RWPE2 (cell line): Measurements from ENCODE around the gene ZNF729.

Source experiments
- ATAC-seq: fragments of 200-7000 bp; cut with Tn5 transposase; 3 replicates; pipeline ENCODE4 v1.9.1; 2021; ENCODE audit warnings: low read depth
- DNase-seq: peaks from one replicate; pipeline ENCODE4 v3.0.0-alpha.2; 2020; ENCODE audit warnings: low spot score
- H3K27ac ChIP-seq: fragments of 450-650 bp; 2 replicates; pipeline ENCODE4 v1.5.1; 2017; ENCODE audit warnings: mild to moderate bottlenecking; ENCODE audit not compliant: poor library complexity, severe bottlenecking
- H3K27me3 ChIP-seq: fragments of 250-450 bp; sonication (Bioruptor Pico); 2 replicates; pipeline ENCODE4 v1.5.1; 2021; ENCODE audit warnings: mild to moderate bottlenecking, moderate library complexity; ENCODE audit not compliant: insufficient read depth, poor library complexity, severe bottlenecking
- H3K36me3 ChIP-seq: fragments of 250-450 bp; sonication (Bioruptor Pico); 2 replicates; pipeline ENCODE4 v1.5.1; 2020; ENCODE audit warnings: low read depth, mild to moderate bottlenecking, moderate library complexity
- H3K4me1 ChIP-seq: fragments of 250-450 bp; sonication (Bioruptor Pico); 2 replicates; pipeline ENCODE4 v1.5.1; 2021; ENCODE audit warnings: mild to moderate bottlenecking, moderate library complexity; ENCODE audit not compliant: insufficient read depth, poor library complexity, severe bottlenecking
- H3K4me3 ChIP-seq: fragments of 250-450 bp; sonication (Bioruptor Pico); 2 replicates; pipeline ENCODE4 v1.5.1; 2021; ENCODE audit warnings: mild to moderate bottlenecking, moderate library complexity; ENCODE audit not compliant: severe bottlenecking
- H3K9me3 ChIP-seq: fragments of 250-450 bp; sonication (Bioruptor Pico); 2 replicates; pipeline ENCODE4 v1.5.1; 2021; ENCODE audit warnings: mild to moderate bottlenecking, moderate library complexity; ENCODE audit not compliant: severe bottlenecking
- CTCF ChIP-seq: fragments of 450-650 bp; IDR thresholded peaks from one replicate; pipeline ENCODE4 v1.5.1; 2017; ENCODE audit warnings: mild to moderate bottlenecking, moderate library complexity; ENCODE audit not compliant: poor library complexity, severe bottlenecking

ZNF729 gene

DNA sequence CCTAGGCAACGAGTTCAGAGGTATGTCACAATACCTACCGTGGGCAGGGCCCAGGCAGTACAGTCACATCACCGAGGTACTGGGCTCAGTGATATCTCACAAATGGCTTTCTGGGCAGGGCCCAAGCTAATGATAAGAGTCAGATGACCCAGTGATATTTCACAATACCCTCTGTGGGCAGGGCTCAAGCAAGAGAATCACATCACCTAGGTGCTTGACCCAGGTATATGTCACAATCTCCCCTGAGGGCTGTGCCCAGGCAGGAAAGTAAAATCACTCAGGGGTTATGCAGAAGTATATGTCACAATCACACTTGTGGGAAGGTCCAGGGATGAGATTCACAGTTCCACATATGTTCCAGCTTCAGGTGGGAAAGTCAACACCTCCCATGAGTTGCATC is 45.3 kb downstream of the ZNF729 start:
- DNase-seq, result no peak
- ATAC-seq, result no peak
- Histone ChIP-seq H3K27me3 (no peaks in the 10 kb centered on the region), H3K4me3 (no peak overlapping the region), H3K9me3 (peaks cover 7% of the 10 kb centered on the region), H3K36me3 (no peaks in the 10 kb centered on the region), H3K4me1 (no peaks in the 10 kb centered on the region), H3K27ac (no peak overlapping the region)
- TF ChIP-seq CTCF, result no peak

DNA sequence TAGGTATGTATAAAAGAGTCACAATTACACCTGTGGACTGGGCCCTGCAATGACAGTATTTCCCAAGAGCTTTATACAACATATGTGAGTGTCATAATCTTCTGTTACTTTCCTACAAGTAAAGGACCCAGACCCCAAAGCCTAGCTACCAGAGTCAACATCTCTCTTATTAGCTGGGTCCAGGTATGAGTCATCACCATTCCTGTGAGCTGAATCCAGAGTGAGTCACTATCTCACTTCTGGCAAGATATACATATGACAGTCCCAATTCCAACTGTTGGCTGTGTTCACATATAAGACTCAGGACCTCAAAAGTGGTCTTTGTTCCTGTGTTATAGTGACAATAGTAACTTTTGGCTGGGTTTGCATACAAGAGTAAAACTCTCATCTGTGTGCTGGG is 46.7 kb downstream of the ZNF729 start:
- no peak for TF ChIP-seq CTCF
- no peak for DNase-seq
- no peak for ATAC-seq

GRCh38 chr19:22335716-22336115 is 49.5 kb downstream of the ZNF729 start:
- ATAC-seq, result no peak
- no peaks in the 10 kb centered on the region for H3K36me3 ChIP-seq
- H3K4me1 ChIP-seq, result no peaks in the 10 kb centered on the region
- DNase-seq, result no peak
- TF ChIP-seq CTCF, result no peak
- peaks cover 3% of the 10 kb centered on the region for H3K9me3 ChIP-seq
- H3K27me3 ChIP-seq, result no peaks in the 10 kb centered on the region
- no peak overlapping the region for H3K27ac ChIP-seq
- H3K4me3 ChIP-seq, result no peak overlapping the region

More for the DNA sequence above, 46.7 kb downstream of the ZNF729 start:
- Histone ChIP-seq H3K4me3 (no peak overlapping the region), H3K4me1 (no peaks in the 10 kb centered on the region), H3K36me3 (no peaks in the 10 kb centered on the region), H3K27me3 (no peaks in the 10 kb centered on the region), H3K27ac (no peak overlapping the region), H3K9me3 (peaks cover 7% of the 10 kb centered on the region)

GRCh38 chr19:22354665-22355064 is 68.4 kb downstream of the ZNF729 start:
- Histone ChIP-seq H3K27ac (no peak overlapping the region), H3K27me3 (no peaks in the 10 kb centered on the region), H3K9me3 (peaks cover 4% of the 10 kb centered on the region), H3K36me3 (no peaks in the 10 kb centered on the region), H3K4me3 (no peak overlapping the region), H3K4me1 (no peaks in the 10 kb centered on the region)
- no peak for DNase-seq
- ATAC-seq, result no peak
- TF ChIP-seq CTCF, result no peak
